Esophagus squamous epithelium (tissue), 5 donors: Measurements from ENCODE around the gene ANLN. TPM values are rescaled to one million over a fixed set of nuclear protein-coding genes. Genes with fewer than 3 reads are reported as not detected.

ENCODE experiments used
- DNase-seq: peaks from one replicate; lab custom pipeline; 2025; lab: John Stamatoyannopoulos, UW
- H3K27ac ChIP-seq, 4 donors: fragments of 200-600 bp; sonication (generic); one replicate each; pipeline ENCODE4 v1.5.1; 2016 to 2019; ENCODE audit warnings: mild to moderate bottlenecking in 1 of 4
- H3K27me3 ChIP-seq, 4 donors: fragments of 200-600 bp; sonication (generic); 1 replicate in 3 of 4; 2 replicates in 1 of 4; pipeline versions ENCODE4 v1.5.1 to v1.6.0; 2017 to 2021; ENCODE audit warnings: antibody characterized with exemption in 1 of 4
- H3K36me3 ChIP-seq, 3 donors: fragments of 200-600 bp; sonication (generic); one replicate each; pipeline ENCODE4 v1.5.1; 2016 to 2019
- H3K4me1 ChIP-seq, 3 donors: fragments of 200-600 bp; sonication (generic); one replicate each; pipeline ENCODE4 v1.5.1; 2017 to 2019
- H3K4me3 ChIP-seq, 4 donors: fragments of 200-600 bp; sonication (generic); 1 replicate in 3 of 4; 2 replicates in 1 of 4; pipeline ENCODE4 v1.5.1; 2016 to 2019; ENCODE audit warnings: mild to moderate bottlenecking in 2 of 4, moderate library complexity in 1 of 4
- H3K9me3 ChIP-seq, 3 donors: fragments of 200-600 bp; sonication (generic); one replicate each; pipeline ENCODE4 v1.5.1; 2016 to 2019
- CTCF ChIP-seq, 6 experiments: fragments of 450-650 bp in 4 of 6; fragments of 200-600 bp in 2 of 6; sonication (generic) in 2 of 6; IDR thresholded peaks; one replicate each; pipeline ENCODE4 v1.5.1; 2016 to 2019; ENCODE audit warnings: antibody characterized with exemption in 6 of 6, mild to moderate bottlenecking in 4 of 6, moderate library complexity in 4 of 6
- POLR2A ChIP-seq, 4 donors: fragments of 450-650 bp; IDR thresholded peaks; one replicate each; pipeline ENCODE4 v1.6.1; 2017; ENCODE audit warnings: antibody characterized with exemption in 4 of 4, mild to moderate bottlenecking in 4 of 4, moderate library complexity in 3 of 4
- WGBS, 2 donors: methylation state at CpG; one replicate each; pipeline ENCODE4 v1.1.5; 2018; 5-methylcytosine and 5-hydroxymethylcytosine counted together
- intact Hi-C: fragments of 100-400 bp; cut with DNase I; formaldehyde crosslinking; loops from one replicate; pipeline ENCODE4 v1.15.0; 2022
- total RNA-seq, 4 donors: library from RNA; depleted of rRNA; stranded (reverse); fragments of >200 nt; gene quantifications; one replicate each; pipeline ENCODE4 v1.1.0, GENCODE V29; 2016
- donor health status: DM: yes; HTN: yes; CAD: no.

ANLN gene
- total RNA-seq, 4 donors from 2014 or later: 16.6 to 67.9 (median 25.0) TPM

DNA sequence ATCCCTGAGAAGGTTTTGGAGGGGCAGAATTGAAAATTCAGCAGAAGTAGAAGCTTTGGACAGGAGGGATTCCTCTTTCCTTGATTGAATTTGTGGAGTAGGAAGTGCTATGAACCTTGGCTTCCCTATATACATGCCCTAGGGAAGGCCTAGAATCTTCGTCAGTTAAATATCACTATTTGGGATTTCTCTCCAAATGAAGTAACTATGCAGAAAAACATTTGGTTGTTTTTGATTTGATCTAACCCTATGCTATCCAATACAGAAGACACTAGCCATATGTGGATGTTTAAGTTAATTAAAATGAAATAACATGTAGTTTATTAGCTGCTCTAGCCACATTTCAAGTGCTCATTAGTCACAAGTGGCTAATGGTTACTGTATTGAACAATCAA is 15.7 kb downstream of the ANLN start:
- no peak for DNase-seq
- no peak for TF ChIP-seq CTCF (IDR thresholded peaks at IDR 0.05)
- TF ChIP-seq POLR2A (IDR thresholded peaks at IDR 0.05): no peak
- Histone ChIP-seq H3K27ac (no peak overlapping the region), H3K27me3 (no peaks in the 10 kb centered on the region), H3K36me3 (peaks cover 0 to 9% (median 0%) of the 10 kb centered on the region in 3 donors), H3K4me1 (peaks cover 0 to 10% (median 0%) of the 10 kb centered on the region in 3 donors), H3K4me3 (no peak overlapping the region), H3K9me3 (no peaks in the 10 kb centered on the region)
- 88 to 96% methylated on average over 1 of the region's 1 CpG for WGBS, 2 donors
- intact Hi-C loops: no loop called here

- intact Hi-C loops: no loop called here
- no peak overlapping the region for H3K4me3 ChIP-seq
- no peak overlapping the region for H3K27ac ChIP-seq
- no peak for DNase-seq
- H3K36me3 ChIP-seq: peaks cover 0 to 9% (median 0%) of the 10 kb centered on the region in 3 donors
- H3K9me3 ChIP-seq: no peaks in the 10 kb centered on the region
- no peaks in the 10 kb centered on the region for H3K27me3 ChIP-seq
- TF ChIP-seq CTCF (IDR thresholded peaks at IDR 0.05): no peak
- no peak for TF ChIP-seq POLR2A (IDR thresholded peaks at IDR 0.05)
- 85 to 94% methylated on average over 5 of the region's 5 CpGs for WGBS, 2 donors
- peaks cover 0 to 10% (median 0%) of the 10 kb centered on the region in 3 donors for H3K4me1 ChIP-seq
These were observed 16.5 kb downstream of the ANLN start for GRCh38 chr7:36406156-36406555.

- TF ChIP-seq CTCF (IDR thresholded peaks at IDR 0.05): no peak
- TF ChIP-seq POLR2A (IDR thresholded peaks at IDR 0.05): no peak
- intact Hi-C loops: no loop called here
- DNase-seq: no peak
- H3K4me1 ChIP-seq: peaks cover 0 to 10% (median 0%) of the 10 kb centered on the region in 3 donors
- H3K36me3 ChIP-seq: peaks cover 0 to 9% (median 0%) of the 10 kb centered on the region in 3 donors
- WGBS, 2 donors: 91 to 96% methylated on average over 8 of the region's 8 CpGs
- no peaks in the 10 kb centered on the region for H3K9me3 ChIP-seq
- H3K27ac ChIP-seq: no peak overlapping the region
- no peaks in the 10 kb centered on the region for H3K27me3 ChIP-seq
- no peak overlapping the region for H3K4me3 ChIP-seq
These were observed 18.2 kb downstream of the ANLN start for GRCh38 chr7:36407636-36408550.

GRCh38 chr7:36408589-36408988 is 18.9 kb downstream of the ANLN start:
- no peak overlapping the region for H3K27ac ChIP-seq
- H3K9me3 ChIP-seq: no peaks in the 10 kb centered on the region
- H3K27me3 ChIP-seq: no peaks in the 10 kb centered on the region
- H3K4me3 ChIP-seq: no peak overlapping the region
- DNase-seq: no peak
- peaks cover 0 to 2% (median 0%) of the 10 kb centered on the region in 3 donors for H3K36me3 ChIP-seq
- 60 to 69% methylated on average over 2 of the region's 2 CpGs for WGBS, 2 donors
- intact Hi-C loops: no loop called here
- TF ChIP-seq POLR2A (IDR thresholded peaks at IDR 0.05) (no peak), CTCF (IDR thresholded peaks at IDR 0.05) (no peak)
- peaks cover 0 to 10% (median 0%) of the 10 kb centered on the region in 3 donors for H3K4me1 ChIP-seq

DNA sequence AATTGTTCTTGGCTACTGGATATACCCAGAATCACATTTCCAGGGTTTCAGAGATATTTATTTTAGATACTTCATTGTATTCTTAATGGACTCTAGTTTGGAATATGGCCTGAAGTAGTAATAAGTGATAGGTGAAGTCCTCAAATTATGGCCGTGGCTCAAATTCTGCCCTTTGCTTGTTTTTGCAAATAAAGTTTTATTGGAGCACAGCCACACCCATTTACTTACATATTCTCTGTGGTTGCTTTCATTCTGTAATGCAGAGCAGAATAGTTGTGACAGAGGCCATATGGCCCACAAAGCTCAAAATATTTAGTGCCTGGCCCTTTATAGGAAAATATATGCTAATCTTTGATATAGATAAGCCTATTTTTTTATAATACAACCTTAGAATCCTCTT is 19.5 kb downstream of the ANLN start:
- WGBS, 2 donors: 100% methylated on average over 1 of the region's 1 CpG
- intact Hi-C loops: no loop called here
- no peak overlapping the region for H3K27ac ChIP-seq
- no peaks in the 10 kb centered on the region for H3K9me3 ChIP-seq
- no peak for TF ChIP-seq CTCF (IDR thresholded peaks at IDR 0.05)
- TF ChIP-seq POLR2A (IDR thresholded peaks at IDR 0.05): no peak
- no peak for DNase-seq
- H3K4me3 ChIP-seq: no peak overlapping the region
- no peaks in the 10 kb centered on the region for H3K36me3 ChIP-seq
- no peaks in the 10 kb centered on the region for H3K27me3 ChIP-seq
- H3K4me1 ChIP-seq: peaks cover 0 to 10% (median 0%) of the 10 kb centered on the region in 3 donors
